ENCODE results near the gene OPA3.

- TF ChIP-seq, protein P1, sequence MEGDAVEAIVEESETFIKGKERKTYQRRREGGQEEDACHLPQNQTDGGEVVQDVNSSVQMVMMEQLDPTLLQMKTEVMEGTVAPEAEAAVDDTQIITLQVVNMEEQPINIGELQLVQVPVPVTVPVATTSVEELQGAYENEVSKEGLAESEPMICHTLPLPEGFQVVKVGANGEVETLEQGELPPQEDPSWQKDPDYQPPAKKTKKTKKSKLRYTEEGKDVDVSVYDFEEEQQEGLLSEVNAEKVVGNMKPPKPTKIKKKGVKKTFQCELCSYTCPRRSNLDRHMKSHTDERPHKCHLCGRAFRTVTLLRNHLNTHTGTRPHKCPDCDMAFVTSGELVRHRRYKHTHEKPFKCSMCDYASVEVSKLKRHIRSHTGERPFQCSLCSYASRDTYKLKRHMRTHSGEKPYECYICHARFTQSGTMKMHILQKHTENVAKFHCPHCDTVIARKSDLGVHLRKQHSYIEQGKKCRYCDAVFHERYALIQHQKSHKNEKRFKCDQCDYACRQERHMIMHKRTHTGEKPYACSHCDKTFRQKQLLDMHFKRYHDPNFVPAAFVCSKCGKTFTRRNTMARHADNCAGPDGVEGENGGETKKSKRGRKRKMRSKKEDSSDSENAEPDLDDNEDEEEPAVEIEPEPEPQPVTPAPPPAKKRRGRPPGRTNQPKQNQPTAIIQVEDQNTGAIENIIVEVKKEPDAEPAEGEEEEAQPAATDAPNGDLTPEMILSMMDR (IDR thresholded peaks at IDR 0.05), result no peak
- TF ChIP-seq POLR2A (IDR thresholded peaks at IDR 0.05), result no peak
Measured at GRCh38 chr19:45499196-45500180, 85.1 kb downstream of the OPA3 start.

All from heart left ventricle (tissue), 13 donors.